Caco-2 (cell line): Measurements from ENCODE around the gene TWF2. TPM values are rescaled to one million over a fixed set of nuclear protein-coding genes. Genes with fewer than 3 reads are reported as not detected.

Experiments used
- Bru-seq: library from RNA; stranded (reverse); fragments of 400-500 nt; gene quantifications from one replicate; lab custom pipeline; 2021; lab: Mats Ljungman, UMichigan
- BruChase-seq, 2 experiments: library from RNA; stranded (reverse); fragments of 400-500 nt; gene quantifications; one replicate each; lab custom pipeline; 2021; lab: Mats Ljungman, UMichigan
- BruUV-seq: library from RNA; stranded (reverse); fragments of 400-500 nt; replicated peaks from 2 replicates; lab custom pipeline; 2021; lab: Mats Ljungman, UMichigan
- CTCF ChIA-PET: fragments of 300-600 bp; sonication (Branson Sonifier 250); formaldehyde crosslinking; loops from one replicate; lab custom pipeline; 2022; ENCODE audit warnings: antibody characterized with exemption; lab: Charles Lee
- POLR2A ChIA-PET: fragments of 300-600 bp; sonication (Branson Sonifier 250); formaldehyde crosslinking; loops from one replicate; lab custom pipeline; 2022; ENCODE audit warnings: antibody characterized with exemption; lab: Charles Lee
- DNase-seq, 2 experiments: peaks; one replicate each; pipeline versions ENCODE4 v3.0.0 to v3.0.0-alpha.2; 2020 to 2022
- H3K27me3 ChIP-seq: replicated peaks from 2 replicates; pipeline ENCODE4 v1.6.0; 2011; ENCODE audit warnings: low read length; ENCODE audit not compliant: control insufficient read depth, insufficient read depth
- H3K36me3 ChIP-seq: 2 replicates; pipeline ENCODE4 v1.5.1; 2011; ENCODE audit warnings: low read length; ENCODE audit not compliant: control insufficient read depth, insufficient read depth
- H3K4me1 ChIP-seq: fragments of 250-450 bp; sonication (Bioruptor Pico); 2 replicates; pipeline ENCODE4 v1.5.1; 2020; ENCODE audit warnings: mild to moderate bottlenecking
- H3K4me3 ChIP-seq: 2 replicates; pipeline ENCODE4 v1.5.1; 2011; ENCODE audit warnings: low read depth, mild to moderate bottlenecking, control low read depth, low read length
- H3K9me3 ChIP-seq: fragments of 250-450 bp; sonication (Bioruptor Pico); 2 replicates; pipeline ENCODE4 v1.5.1; 2020; ENCODE audit warnings: mild to moderate bottlenecking, moderate library complexity
- H3K27ac Mint-ChIP-seq: one replicate; pipeline ENCODE4 v1.8.0; 2022; ENCODE audit warnings: mixed read lengths; ENCODE audit not compliant: unreplicated experiment
- H3K27me3 Mint-ChIP-seq: one replicate; pipeline ENCODE4 v1.8.0; 2022; ENCODE audit warnings: mixed read lengths; ENCODE audit not compliant: insufficient read depth, unreplicated experiment
- H3K36me3 Mint-ChIP-seq: one replicate; pipeline ENCODE4 v1.8.0; 2022; ENCODE audit warnings: mild to moderate bottlenecking, mixed read lengths; ENCODE audit not compliant: insufficient read depth, unreplicated experiment
- H3K4me1 Mint-ChIP-seq: one replicate; pipeline ENCODE4 v1.8.0; 2022; ENCODE audit warnings: low read depth, mixed read lengths; ENCODE audit not compliant: unreplicated experiment
- H3K4me3 Mint-ChIP-seq: one replicate; pipeline ENCODE4 v1.8.0; 2022; ENCODE audit warnings: mild to moderate bottlenecking, moderate library complexity, mixed read lengths; ENCODE audit not compliant: unreplicated experiment
- H3K9me3 Mint-ChIP-seq: one replicate; pipeline ENCODE4 v1.8.0; 2022; ENCODE audit warnings: mixed read lengths; ENCODE audit not compliant: unreplicated experiment
- CTCF ChIP-seq, 2 experiments: fragments of 200-600 bp in 1 of 2; IDR thresholded peaks; 1 replicate in 1 of 2; 2 replicates in 1 of 2; pipeline versions ENCODE4 v1.5.1 to v1.8.0; 2011 to 2022; ENCODE audit warnings: antibody characterized with exemption in 1 of 2, control low read depth in 1 of 2, inconsistent platforms in 1 of 2, low read depth in 1 of 2, low read length in 1 of 2, mild to moderate bottlenecking in 1 of 2, moderate library complexity in 1 of 2; ENCODE audit not compliant: insufficient read depth in 1 of 2, severe bottlenecking in 1 of 2, unreplicated experiment in 1 of 2
- intact Hi-C: fragments of 100-400 bp; cut with micrococcal nuclease; formaldehyde crosslinking; loops from one replicate; pipeline ENCODE4 v1.10.0; 2022; ENCODE audit not compliant: unreplicated experiment
- long read RNA-seq: library from polyadenylated mRNA; stranded (forward); transcript quantifications from one replicate; pipeline ENCODE4 v2.0.0, GENCODE V29; 2022
- total RNA-seq: library from RNA; stranded (reverse); gene quantifications from 2 replicates; pipeline ENCODE4 v1.2.3, GENCODE V29; 2022

TWF2 gene
- total RNA-seq (29.9 and 30.5 TPM in 2 replicates), Bru-seq, nascent RNA (percentile 51 among the genes with signal in this experiment), BruChase-seq, experiment 1, labeled RNA remaining after a 2-hour chase (percentile 50 among the genes with signal in this experiment), BruChase-seq, experiment 2, labeled RNA remaining after a 6-hour chase (percentile 60 among the genes with signal in this experiment)
- long read RNA-seq, transcript TWF2-201 (9 exons, 1,718 nt), result major isoform, 83 of 98 reads
- long read RNA-seq, partial matches to known transcripts, result 6 of 98 reads
- long read RNA-seq, other reads (novel, unspliced or antisense), result 9 of 98 reads

- intact Hi-C loops, result loop anchor here (2.0 kb wide), 2 partner anchors 50 to 100 kb away; no protein-coding TSS in a partner anchor
- Mint-ChIP-seq H3K9me3 (no peaks in the 10 kb centered on the region), H3K36me3 (no peaks in the 10 kb centered on the region), H3K4me3 (peak within 1 kb of the TSS; percentile 83), H3K27ac (peak within 1 kb of the TSS; percentile 91), H3K27me3 (no peaks in the 10 kb centered on the region), H3K4me1 (peaks cover 8% of the 10 kb centered on the region)
- Histone ChIP-seq H3K4me3 (peak within 1 kb of the TSS; percentile 100), H3K4me1 (peaks cover 18% of the 10 kb centered on the region; the same call in 1 of the 2 replicates), H3K36me3 (no peaks in the 10 kb centered on the region; the same call in 1 of the 2 replicates), H3K27me3 (no peaks in the 10 kb centered on the region), H3K9me3 (no peaks in the 10 kb centered on the region)
- ChIA-PET CTCF (interaction anchor here (0.6 to 1.3 kb wide), 6 partner anchors 7 to 146 kb away, joined by 3 to 4 read pairs (median 3); partner anchors contain the start of genes PPM1M and WDR82), POLR2A (interaction anchor here (0.5 to 1.0 kb wide), 3 partner anchors 40 to 194 kb away, joined by 4 to 6 read pairs (median 5); partner anchors contain the start of gene WDR82)
- peak in 1 of 2 experiments; percentile 53 for TF ChIP-seq CTCF (IDR thresholded peaks at IDR 0.05; ENCODE audit: insufficient read depth in 1 of 2, low read depth in 1 of 2, low read length in 1 of 2, severe bottlenecking in 1 of 2, unreplicated experiment in 1 of 2)
- peak; percentile 68 to 88 for DNase-seq
- BruUV-seq, result TSS peak; percentile 82
These were observed at the start of gene TWF2 for GRCh38 chr3:52238761-52239701. Gene TWF2, minus strand, starts transcription at chr3:52239158. Its CDS starts 142 bp downstream, at chr3:52239016.

- Mint-ChIP-seq H3K27ac (peak overlapping the region; percentile 100), H3K4me3 (peak overlapping the region; percentile 80), H3K4me1 (peaks cover 27% of the 10 kb centered on the region), H3K36me3 (peaks cover 51% of the 10 kb centered on the region), H3K9me3 (no peaks in the 10 kb centered on the region), H3K27me3 (no peaks in the 10 kb centered on the region)
- DNase-seq, result peak in 1 of 2 experiments; percentile 19
- Histone ChIP-seq H3K36me3 (peaks cover 9% of the 10 kb centered on the region), H3K9me3 (no peaks in the 10 kb centered on the region), H3K4me3 (peak overlapping the region; percentile 71), H3K27me3 (no peaks in the 10 kb centered on the region), H3K4me1 (peaks cover 46% of the 10 kb centered on the region)
- intact Hi-C loops, result loop anchor here (1.0 to 2.0 kb wide), 3 partner anchors 10 to 50 kb away; partner anchors contain the start of genes TWF2 and WDR82
- ChIA-PET CTCF (interaction anchor here (1.7 to 2.2 kb wide), 2 partner anchors 10 to 11 kb away, joined by 11 to 16 read pairs; partner anchors contain the start of gene WDR82), POLR2A (interaction anchor here (1.7 to 2.0 kb wide), 2 partner anchors 10 to 134 kb away, joined by 6 to 18 read pairs; partner anchors contain the start of genes POC1A and WDR82)
- TF ChIP-seq CTCF (IDR thresholded peaks at IDR 0.05; ENCODE audit: insufficient read depth in 1 of 2, low read depth in 1 of 2, low read length in 1 of 2, severe bottlenecking in 1 of 2, unreplicated experiment in 1 of 2), result no peak
- no TSS peak for BruUV-seq
These were observed 49.7 kb upstream of the TWF2 start for GRCh38 chr3:52288674-52289073.
